ENCODE measurements around the gene MTHFD1L. TPM values are rescaled to one million over a fixed set of nuclear protein-coding genes. Genes with fewer than 3 reads are reported as not detected.

MTHFD1L gene
- total and polyA plus RNA-seq, 2 donors (not counting 3 experiments of a cell fraction or from before 2014, with no cell fraction given) = 40.2 to 120 TPM

DNA sequence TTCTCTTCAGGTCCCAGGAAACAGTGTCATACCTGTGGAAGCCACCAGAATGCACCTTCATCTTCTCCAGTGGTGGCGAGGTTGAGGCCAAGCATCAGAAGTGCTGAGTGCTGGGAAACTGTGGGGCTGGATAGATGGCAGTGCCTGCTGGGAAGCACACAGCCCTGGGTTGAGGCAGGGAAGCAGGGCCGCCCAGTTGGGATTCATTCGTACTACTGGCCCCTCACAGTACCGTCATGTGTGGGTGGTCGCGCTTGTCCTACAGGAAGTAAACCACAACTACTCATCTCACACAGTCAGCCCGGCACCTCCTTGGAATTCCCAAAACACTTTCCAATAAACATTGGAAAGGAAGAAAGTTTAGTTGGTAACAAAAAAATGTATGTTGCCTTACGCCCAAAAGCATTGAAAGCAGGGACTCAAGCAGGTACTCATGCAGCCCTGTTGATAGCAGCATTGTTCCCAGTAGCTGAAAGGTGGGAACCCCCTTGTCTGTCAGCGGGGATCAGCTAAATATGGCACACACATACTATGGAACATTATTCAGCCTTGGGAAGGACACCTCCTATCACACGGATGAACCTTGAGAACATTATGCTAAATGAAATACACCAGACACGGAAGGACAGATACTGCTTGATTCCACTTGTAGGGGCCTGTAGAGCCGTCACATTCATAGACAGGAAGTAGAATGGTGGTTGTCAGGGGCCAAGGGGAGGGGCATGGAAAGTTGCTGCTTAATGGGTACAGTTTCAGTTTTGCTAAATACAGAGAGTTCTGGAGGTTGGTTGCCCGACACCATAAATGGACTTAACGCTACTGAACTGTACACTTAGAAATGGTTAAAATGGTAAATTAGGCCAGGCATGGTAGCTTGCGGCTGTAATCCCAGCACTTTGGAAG lies 162.7 kb downstream of the MTHFD1L start:
- no peaks in the 10 kb centered on the region for H3K9me1 ChIP-seq (replicated peaks; ENCODE audit: control insufficient read depth, extremely low read depth, insufficient read depth, low read length)
- POLR2A ChIA-PET = no interaction called here
- no peak for FAIRE-seq

More for the DNA sequence above, 162.7 kb downstream of the MTHFD1L start:
- Histone ChIP-seq H3K27ac (ENCODE audit: insufficient read depth, low read depth, low read length) (no peak overlapping the region), H2AFZ (ENCODE audit: low read depth, low read length) (no peak overlapping the region), H3K79me2 (ENCODE audit: control insufficient read depth, insufficient read depth, low read length) (no peaks in the 10 kb centered on the region), H3K36me3 (ENCODE audit: control insufficient read depth in 2 of 2, extremely low read depth in 1 of 2, insufficient read depth in 2 of 2, low read length in 2 of 2) (peaks cover 0 to 11% of the 10 kb centered on the region in 2 experiments), H3K27me3 (ENCODE audit: control insufficient read depth in 2 of 2, insufficient read depth in 2 of 2, low read length in 2 of 2) (no peaks in the 10 kb centered on the region), H4K20me1 (replicated peaks; ENCODE audit: control insufficient read depth, extremely low read depth, insufficient read depth, low read length) (no peaks in the 10 kb centered on the region), H3K9me3 (replicated peaks; ENCODE audit: control insufficient read depth, insufficient read depth, low read length) (no peaks in the 10 kb centered on the region), H3K4me3 (replicated peaks in 1 of 3; ENCODE audit: insufficient read depth in 1 of 3, low read depth in 1 of 3, low read length in 3 of 3) (no peak overlapping the region), H3K9ac (replicated peaks; ENCODE audit: extremely low read depth, insufficient read depth, low read length) (no peak overlapping the region), H3K4me2 (ENCODE audit: insufficient read depth, low read length) (no peak overlapping the region), H3K4me1 (ENCODE audit: control insufficient read depth, extremely low read depth, insufficient read depth, low read length) (no peaks in the 10 kb centered on the region)
- CTCF ChIA-PET = interaction anchor here (1.0 to 6.0 kb wide), 3 partner anchors 10 to 136 kb away, joined by 3 to 30 read pairs (median 5); no protein-coding TSS in a partner anchor
- no peak for DNase-seq (ENCODE audit: low read depth, low spot score)
- BruUV-seq (replicated peaks) = no TSS peak
- dilution Hi-C loops (cut with MboI; ENCODE audit: extremely low pct_ligation_motif_present, low sequenced_read_pairs) (no loop called here), intact Hi-C loops (cut with micrococcal nuclease) (no loop called here)
- TF ChIP-seq GATA2 (IDR thresholded peaks at IDR 0.05; ENCODE audit: insufficient read depth, insufficient read length, low read depth, low read length) = no peak
- no peak for TF ChIP-seq MYC (IDR thresholded peaks at IDR 0.05; ENCODE audit: low read depth, low read length)
- no peak for TF ChIP-seq JUN (IDR thresholded peaks at IDR 0.05; ENCODE audit: borderline replicate concordance, insufficient read depth, insufficient read length, low read depth)
- TF ChIP-seq, protein P1, sequence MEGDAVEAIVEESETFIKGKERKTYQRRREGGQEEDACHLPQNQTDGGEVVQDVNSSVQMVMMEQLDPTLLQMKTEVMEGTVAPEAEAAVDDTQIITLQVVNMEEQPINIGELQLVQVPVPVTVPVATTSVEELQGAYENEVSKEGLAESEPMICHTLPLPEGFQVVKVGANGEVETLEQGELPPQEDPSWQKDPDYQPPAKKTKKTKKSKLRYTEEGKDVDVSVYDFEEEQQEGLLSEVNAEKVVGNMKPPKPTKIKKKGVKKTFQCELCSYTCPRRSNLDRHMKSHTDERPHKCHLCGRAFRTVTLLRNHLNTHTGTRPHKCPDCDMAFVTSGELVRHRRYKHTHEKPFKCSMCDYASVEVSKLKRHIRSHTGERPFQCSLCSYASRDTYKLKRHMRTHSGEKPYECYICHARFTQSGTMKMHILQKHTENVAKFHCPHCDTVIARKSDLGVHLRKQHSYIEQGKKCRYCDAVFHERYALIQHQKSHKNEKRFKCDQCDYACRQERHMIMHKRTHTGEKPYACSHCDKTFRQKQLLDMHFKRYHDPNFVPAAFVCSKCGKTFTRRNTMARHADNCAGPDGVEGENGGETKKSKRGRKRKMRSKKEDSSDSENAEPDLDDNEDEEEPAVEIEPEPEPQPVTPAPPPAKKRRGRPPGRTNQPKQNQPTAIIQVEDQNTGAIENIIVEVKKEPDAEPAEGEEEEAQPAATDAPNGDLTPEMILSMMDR (IDR thresholded peaks at IDR 0.05; ENCODE audit: extremely low read depth in 1 of 2, insufficient read depth in 1 of 2, low read depth in 1 of 2, low read length in 2 of 2) = no peak
- TF ChIP-seq EZH2 (IDR thresholded peaks at IDR 0.05; ENCODE audit: borderline replicate concordance, low read depth, low read length, severe bottlenecking) = no peak
- no peak for TF ChIP-seq FOS (IDR thresholded peaks at IDR 0.05; ENCODE audit: borderline replicate concordance, insufficient read depth, low read length)
- no peak for TF ChIP-seq POLR2A (IDR thresholded peaks at IDR 0.05; ENCODE audit: low read depth, low read length)
- TF ChIP-seq POLR2AphosphoS5 (IDR thresholded peaks at IDR 0.05; ENCODE audit: insufficient read depth, low read depth, low read length) = no peak
- TF ChIP-seq, protein P2, sequence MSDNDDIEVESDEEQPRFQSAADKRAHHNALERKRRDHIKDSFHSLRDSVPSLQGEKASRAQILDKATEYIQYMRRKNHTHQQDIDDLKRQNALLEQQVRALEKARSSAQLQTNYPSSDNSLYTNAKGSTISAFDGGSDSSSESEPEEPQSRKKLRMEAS (IDR thresholded peaks at IDR 0.05; ENCODE audit: insufficient read depth, insufficient read length) = no peak
